ENCODE results near the gene TRO. TPM values are rescaled to one million over a fixed set of nuclear protein-coding genes. Genes with fewer than 3 reads are reported as not detected.
A peak's percentile ranks its signal among the peaks of the same experiment; 100 is the strongest.

TRO gene, protein sequence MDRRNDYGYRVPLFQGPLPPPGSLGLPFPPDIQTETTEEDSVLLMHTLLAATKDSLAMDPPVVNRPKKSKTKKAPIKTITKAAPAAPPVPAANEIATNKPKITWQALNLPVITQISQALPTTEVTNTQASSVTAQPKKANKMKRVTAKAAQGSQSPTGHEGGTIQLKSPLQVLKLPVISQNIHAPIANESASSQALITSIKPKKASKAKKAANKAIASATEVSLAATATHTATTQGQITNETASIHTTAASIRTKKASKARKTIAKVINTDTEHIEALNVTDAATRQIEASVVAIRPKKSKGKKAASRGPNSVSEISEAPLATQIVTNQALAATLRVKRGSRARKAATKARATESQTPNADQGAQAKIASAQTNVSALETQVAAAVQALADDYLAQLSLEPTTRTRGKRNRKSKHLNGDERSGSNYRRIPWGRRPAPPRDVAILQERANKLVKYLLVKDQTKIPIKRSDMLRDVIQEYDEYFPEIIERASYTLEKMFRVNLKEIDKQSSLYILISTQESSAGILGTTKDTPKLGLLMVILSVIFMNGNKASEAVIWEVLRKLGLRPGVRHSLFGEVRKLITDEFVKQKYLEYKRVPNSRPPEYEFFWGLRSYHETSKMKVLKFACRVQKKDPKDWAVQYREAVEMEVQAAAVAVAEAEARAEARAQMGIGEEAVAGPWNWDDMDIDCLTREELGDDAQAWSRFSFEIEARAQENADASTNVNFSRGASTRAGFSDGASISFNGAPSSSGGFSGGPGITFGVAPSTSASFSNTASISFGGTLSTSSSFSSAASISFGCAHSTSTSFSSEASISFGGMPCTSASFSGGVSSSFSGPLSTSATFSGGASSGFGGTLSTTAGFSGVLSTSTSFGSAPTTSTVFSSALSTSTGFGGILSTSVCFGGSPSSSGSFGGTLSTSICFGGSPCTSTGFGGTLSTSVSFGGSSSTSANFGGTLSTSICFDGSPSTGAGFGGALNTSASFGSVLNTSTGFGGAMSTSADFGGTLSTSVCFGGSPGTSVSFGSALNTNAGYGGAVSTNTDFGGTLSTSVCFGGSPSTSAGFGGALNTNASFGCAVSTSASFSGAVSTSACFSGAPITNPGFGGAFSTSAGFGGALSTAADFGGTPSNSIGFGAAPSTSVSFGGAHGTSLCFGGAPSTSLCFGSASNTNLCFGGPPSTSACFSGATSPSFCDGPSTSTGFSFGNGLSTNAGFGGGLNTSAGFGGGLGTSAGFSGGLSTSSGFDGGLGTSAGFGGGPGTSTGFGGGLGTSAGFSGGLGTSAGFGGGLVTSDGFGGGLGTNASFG (N-terminal part only)
- 1 to 10 TPM; 5.9 to 7.9 TPM for total RNA-seq

DNA sequence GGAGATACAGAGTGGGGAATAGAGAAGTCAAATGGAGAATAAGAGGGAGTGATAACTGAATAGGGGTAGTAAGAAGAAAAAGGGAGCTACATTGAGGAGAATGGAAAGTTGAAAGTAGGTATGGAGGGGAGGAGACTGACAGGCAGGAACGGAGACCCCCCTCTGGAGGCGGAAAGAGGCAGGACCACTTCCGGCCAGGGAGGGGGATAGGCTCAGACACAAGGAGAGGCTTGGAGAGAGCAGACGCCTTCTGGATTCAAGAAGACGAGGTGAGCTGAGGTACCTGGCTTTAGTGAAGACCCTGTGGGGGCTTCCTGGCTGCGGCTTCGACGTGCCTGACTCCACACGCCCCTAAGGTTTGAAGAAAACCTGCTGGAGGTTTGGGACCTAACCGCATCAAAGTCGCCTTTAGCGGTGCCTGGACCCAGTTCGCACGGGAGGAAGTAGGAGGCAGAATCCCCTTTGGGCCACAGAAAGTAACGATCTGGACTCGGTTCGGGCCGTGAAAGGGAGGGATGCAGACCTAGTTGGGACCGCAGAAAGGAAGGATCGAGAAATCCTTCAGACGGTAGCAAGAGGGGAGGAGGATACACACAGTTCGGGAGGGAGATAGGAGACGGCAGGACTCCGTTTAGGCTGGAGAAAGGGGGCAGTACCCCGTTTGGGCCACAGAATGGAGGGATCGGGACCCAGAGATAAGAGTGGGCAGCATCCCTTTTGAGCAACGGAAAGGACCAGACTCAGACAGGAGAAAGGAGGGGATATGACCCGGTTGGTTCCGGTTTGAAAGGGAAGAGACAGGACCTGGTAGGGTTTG lies at the start of gene TRO:
Gene TRO (plus strand): TSS at position 215 of the 817 bp plus-strand sequence. CDS start 1,423 bp downstream, outside the sequence.
- H3K4me1 Mint-ChIP-seq = no peaks in the 10 kb centered on the region
- peak; percentile 12 for DNase-seq
- H3K27ac Mint-ChIP-seq = peak within 1 kb of the TSS; percentile 30
- H3K4me3 Mint-ChIP-seq = peak within 1 kb of the TSS; percentile 89
- no peaks in the 10 kb centered on the region for H3K27me3 Mint-ChIP-seq
- no peaks in the 10 kb centered on the region for H3K36me3 Mint-ChIP-seq
- no peaks in the 10 kb centered on the region for H3K9me3 Mint-ChIP-seq

GRCh38 chrX:54885740-54886139 lies 34.9 kb upstream of the TRO start:
- Mint-ChIP-seq H3K36me3 (no peaks in the 10 kb centered on the region), H3K4me1 (no peaks in the 10 kb centered on the region), H3K4me3 (no peak overlapping the region), H3K27ac (no peak overlapping the region), H3K27me3 (peaks cover 8% of the 10 kb centered on the region), H3K9me3 (no peaks in the 10 kb centered on the region)
- no peak for DNase-seq

DNA sequence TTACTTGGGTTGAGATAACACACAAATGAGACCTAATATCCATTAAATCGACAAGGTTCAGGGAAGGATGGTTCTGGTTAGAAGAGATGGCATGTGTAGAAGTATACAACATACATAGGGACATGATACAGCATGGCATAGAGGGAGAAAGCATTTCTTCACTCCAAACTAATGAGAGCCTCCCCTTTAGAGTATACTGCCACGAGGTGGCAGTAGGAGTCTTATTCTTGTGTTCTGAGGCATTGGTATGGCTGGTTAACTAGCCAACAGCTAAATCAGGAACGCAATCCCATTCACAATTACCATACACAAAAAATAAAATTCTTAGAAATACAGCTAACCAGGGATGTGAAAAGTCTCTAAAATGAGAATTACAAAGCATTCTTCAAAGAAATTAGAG lies 29.1 kb upstream of the TRO start:
- no peak overlapping the region for H3K4me3 Mint-ChIP-seq
- no peaks in the 10 kb centered on the region for H3K9me3 Mint-ChIP-seq
- DNase-seq = peak; percentile 2
- no peaks in the 10 kb centered on the region for H3K36me3 Mint-ChIP-seq
- no peak overlapping the region for H3K27ac Mint-ChIP-seq
- H3K4me1 Mint-ChIP-seq = no peaks in the 10 kb centered on the region
- peaks cover 5% of the 10 kb centered on the region for H3K27me3 Mint-ChIP-seq

GRCh38 chrX:54894159-54894558 lies 26.5 kb upstream of the TRO start:
- no peak overlapping the region for H3K4me3 Mint-ChIP-seq
- no peaks in the 10 kb centered on the region for H3K4me1 Mint-ChIP-seq

DNA sequence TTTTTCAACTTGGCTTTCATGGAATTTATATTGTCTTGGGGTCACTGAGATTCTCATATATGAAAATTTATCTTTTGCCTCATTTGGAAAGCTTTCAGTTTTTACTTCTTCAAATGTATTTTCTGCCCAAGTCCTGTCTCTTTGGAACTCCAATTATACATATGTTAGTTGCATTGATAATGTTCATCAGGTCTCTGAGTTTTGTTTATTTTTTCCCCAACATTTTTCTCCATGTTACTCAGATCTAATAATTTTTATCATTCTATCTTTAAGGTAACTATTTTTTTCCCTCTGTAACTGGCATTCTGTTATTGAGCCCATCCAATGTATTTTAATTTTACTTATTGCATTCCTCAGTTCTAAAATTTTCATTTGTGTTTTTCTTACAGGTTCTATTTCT lies 10.7 kb upstream of the TRO start:
- H3K4me1 Mint-ChIP-seq = no peaks in the 10 kb centered on the region
- no peaks in the 10 kb centered on the region for H3K36me3 Mint-ChIP-seq
- no peak overlapping the region for H3K27ac Mint-ChIP-seq
- H3K9me3 Mint-ChIP-seq = peaks cover 1% of the 10 kb centered on the region
- no peaks in the 10 kb centered on the region for H3K27me3 Mint-ChIP-seq
- DNase-seq = no peak
- no peak overlapping the region for H3K4me3 Mint-ChIP-seq

More at GRCh38 chrX:54894159-54894558, 26.5 kb upstream of the TRO start:
- Mint-ChIP-seq H3K27ac (no peak overlapping the region), H3K27me3 (no peaks in the 10 kb centered on the region), H3K9me3 (no peaks in the 10 kb centered on the region), H3K36me3 (no peaks in the 10 kb centered on the region)
- DNase-seq = no peak

DNA sequence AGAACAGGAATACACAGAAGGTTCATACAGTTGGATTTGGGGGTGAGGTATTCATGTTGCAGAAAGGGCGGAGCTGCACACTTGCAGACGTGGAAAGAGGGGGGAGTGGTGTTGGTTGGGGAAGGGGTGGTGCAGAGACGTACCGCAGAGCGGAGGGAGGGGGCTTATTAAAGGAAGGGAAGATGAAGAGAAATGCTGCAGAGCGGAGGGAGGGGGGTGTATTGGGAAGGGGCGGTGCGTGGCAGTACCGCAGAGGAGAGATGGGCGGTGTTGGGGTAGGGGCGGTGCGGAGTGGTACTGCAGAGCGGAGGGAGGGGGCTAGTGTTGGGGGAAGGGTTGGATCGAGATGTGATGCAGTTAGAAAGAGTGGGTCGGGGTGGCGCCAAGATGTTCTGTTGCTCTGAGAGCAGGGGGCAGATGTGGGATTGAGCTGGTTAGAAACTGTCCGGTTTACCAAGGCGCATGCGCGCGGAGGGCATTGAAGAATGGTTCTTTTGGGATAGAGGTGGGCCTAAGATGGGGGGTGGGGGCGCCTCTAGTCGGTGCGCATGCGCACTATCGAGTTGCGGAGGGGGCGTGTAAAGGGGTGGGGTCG lies 900 bp downstream of the TRO start:
- Mint-ChIP-seq H3K4me3 (peak overlapping the region; percentile 89), H3K36me3 (no peaks in the 10 kb centered on the region), H3K27me3 (no peaks in the 10 kb centered on the region), H3K27ac (peak overlapping the region; percentile 20), H3K4me1 (no peaks in the 10 kb centered on the region), H3K9me3 (no peaks in the 10 kb centered on the region)
- DNase-seq = peak; percentile 54

DNA sequence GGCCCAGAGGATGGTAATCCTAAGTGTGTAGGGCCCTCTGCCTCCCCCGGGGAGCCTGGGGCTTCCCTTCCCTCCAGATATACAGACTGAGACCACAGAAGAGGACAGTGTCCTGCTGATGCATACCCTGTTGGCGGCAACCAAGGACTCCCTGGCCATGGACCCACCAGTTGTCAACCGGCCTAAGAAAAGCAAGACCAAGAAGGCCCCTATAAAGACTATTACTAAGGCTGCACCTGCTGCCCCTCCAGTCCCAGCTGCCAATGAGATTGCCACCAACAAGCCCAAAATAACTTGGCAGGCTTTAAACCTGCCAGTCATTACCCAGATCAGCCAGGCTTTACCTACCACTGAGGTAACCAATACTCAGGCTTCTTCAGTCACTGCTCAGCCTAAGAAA lies 1.9 kb downstream of the TRO start:
- no peaks in the 10 kb centered on the region for H3K9me3 Mint-ChIP-seq
- H3K27ac Mint-ChIP-seq = no peak overlapping the region
- H3K36me3 Mint-ChIP-seq = no peaks in the 10 kb centered on the region
- H3K27me3 Mint-ChIP-seq = no peaks in the 10 kb centered on the region
- no peaks in the 10 kb centered on the region for H3K4me1 Mint-ChIP-seq
- no peak overlapping the region for H3K4me3 Mint-ChIP-seq
- no peak for DNase-seq

DNA sequence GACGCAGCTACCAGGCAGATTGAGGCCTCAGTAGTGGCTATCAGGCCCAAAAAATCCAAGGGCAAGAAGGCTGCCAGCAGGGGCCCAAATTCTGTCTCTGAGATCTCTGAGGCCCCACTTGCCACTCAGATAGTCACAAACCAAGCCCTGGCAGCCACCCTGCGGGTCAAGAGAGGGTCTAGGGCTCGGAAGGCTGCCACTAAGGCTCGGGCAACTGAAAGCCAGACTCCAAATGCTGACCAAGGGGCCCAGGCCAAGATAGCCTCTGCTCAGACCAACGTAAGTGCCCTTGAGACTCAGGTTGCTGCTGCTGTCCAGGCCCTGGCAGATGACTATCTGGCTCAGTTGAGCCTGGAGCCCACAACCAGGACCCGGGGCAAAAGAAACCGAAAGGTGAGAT lies 2.8 kb downstream of the TRO start:
- H3K27ac Mint-ChIP-seq = no peak overlapping the region
- H3K4me1 Mint-ChIP-seq = no peaks in the 10 kb centered on the region
- no peak overlapping the region for H3K4me3 Mint-ChIP-seq
- no peak for DNase-seq
- H3K27me3 Mint-ChIP-seq = no peaks in the 10 kb centered on the region
- H3K9me3 Mint-ChIP-seq = no peaks in the 10 kb centered on the region
- no peaks in the 10 kb centered on the region for H3K36me3 Mint-ChIP-seq

- no peak overlapping the region for H3K4me3 Mint-ChIP-seq
These were observed 6.4 kb downstream of the TRO start for GRCh38 chrX:54926978-54927377.

GRCh38 chrX:54928876-54929275 lies 8.3 kb downstream of the TRO start:
- no peaks in the 10 kb centered on the region for H3K4me1 Mint-ChIP-seq
- H3K9me3 Mint-ChIP-seq = no peaks in the 10 kb centered on the region
- H3K27ac Mint-ChIP-seq = no peak overlapping the region
- H3K36me3 Mint-ChIP-seq = no peaks in the 10 kb centered on the region
- DNase-seq = no peak
- H3K27me3 Mint-ChIP-seq = no peaks in the 10 kb centered on the region
- H3K4me3 Mint-ChIP-seq = no peak overlapping the region

More at GRCh38 chrX:54926978-54927377, 6.4 kb downstream of the TRO start:
- Mint-ChIP-seq H3K4me1 (no peaks in the 10 kb centered on the region), H3K36me3 (no peaks in the 10 kb centered on the region), H3K27ac (no peak overlapping the region), H3K27me3 (no peaks in the 10 kb centered on the region), H3K9me3 (no peaks in the 10 kb centered on the region)
- DNase-seq = no peak

DNA sequence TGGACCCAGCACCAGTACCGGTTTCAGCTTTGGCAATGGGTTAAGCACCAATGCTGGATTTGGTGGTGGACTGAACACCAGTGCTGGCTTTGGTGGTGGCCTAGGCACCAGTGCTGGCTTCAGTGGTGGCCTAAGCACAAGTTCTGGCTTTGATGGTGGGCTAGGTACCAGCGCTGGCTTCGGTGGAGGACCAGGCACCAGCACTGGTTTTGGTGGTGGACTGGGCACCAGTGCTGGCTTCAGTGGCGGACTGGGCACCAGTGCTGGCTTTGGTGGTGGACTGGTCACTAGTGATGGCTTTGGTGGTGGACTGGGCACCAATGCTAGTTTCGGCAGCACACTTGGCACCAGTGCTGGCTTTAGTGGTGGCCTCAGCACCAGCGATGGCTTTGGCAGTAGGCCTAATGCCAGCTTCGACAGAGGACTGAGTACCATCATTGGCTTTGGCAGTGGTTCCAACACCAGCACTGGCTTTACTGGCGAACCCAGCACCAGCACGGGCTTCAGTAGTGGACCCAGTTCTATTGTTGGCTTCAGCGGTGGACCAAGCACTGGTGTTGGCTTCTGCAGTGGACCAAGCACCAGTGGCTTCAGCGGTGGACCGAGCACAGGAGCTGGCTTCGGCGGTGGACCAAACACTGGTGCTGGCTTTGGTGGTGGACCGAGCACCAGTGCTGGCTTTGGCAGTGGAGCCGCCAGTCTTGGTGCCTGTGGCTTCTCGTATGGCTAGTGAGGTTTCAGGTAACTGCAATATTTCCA lies 9.8 kb downstream of the TRO start:
- no peak overlapping the region for H3K4me3 Mint-ChIP-seq
- H3K27me3 Mint-ChIP-seq = no peaks in the 10 kb centered on the region
- no peak for DNase-seq
- no peak overlapping the region for H3K27ac Mint-ChIP-seq
- no peaks in the 10 kb centered on the region for H3K4me1 Mint-ChIP-seq
- H3K36me3 Mint-ChIP-seq = no peaks in the 10 kb centered on the region
- no peaks in the 10 kb centered on the region for H3K9me3 Mint-ChIP-seq

DNA sequence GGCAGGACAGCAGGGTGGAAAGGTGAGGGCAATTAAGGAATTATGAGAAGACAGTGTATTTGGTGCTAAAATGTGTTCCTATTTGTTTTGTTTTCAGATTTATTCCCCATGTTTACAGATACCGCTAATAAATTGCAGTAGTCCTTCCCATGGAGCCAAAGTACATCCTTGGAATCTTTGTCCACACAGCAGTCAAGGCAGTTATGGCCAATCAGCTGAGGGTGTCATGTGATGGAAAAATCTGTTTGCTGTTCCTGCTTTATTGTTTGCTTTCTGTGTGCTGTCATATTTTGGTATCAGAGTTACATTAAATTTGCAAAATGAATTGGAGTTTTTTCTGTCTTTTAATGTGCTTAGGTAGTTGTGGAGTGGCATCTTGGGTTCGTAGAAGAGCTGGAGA lies 10.5 kb downstream of the TRO start:
- H3K9me3 Mint-ChIP-seq = no peaks in the 10 kb centered on the region
- no peaks in the 10 kb centered on the region for H3K36me3 Mint-ChIP-seq
- H3K4me3 Mint-ChIP-seq = no peak overlapping the region
- no peak overlapping the region for H3K27ac Mint-ChIP-seq
- no peaks in the 10 kb centered on the region for H3K4me1 Mint-ChIP-seq
- H3K27me3 Mint-ChIP-seq = no peaks in the 10 kb centered on the region
- no peak for DNase-seq

DNA sequence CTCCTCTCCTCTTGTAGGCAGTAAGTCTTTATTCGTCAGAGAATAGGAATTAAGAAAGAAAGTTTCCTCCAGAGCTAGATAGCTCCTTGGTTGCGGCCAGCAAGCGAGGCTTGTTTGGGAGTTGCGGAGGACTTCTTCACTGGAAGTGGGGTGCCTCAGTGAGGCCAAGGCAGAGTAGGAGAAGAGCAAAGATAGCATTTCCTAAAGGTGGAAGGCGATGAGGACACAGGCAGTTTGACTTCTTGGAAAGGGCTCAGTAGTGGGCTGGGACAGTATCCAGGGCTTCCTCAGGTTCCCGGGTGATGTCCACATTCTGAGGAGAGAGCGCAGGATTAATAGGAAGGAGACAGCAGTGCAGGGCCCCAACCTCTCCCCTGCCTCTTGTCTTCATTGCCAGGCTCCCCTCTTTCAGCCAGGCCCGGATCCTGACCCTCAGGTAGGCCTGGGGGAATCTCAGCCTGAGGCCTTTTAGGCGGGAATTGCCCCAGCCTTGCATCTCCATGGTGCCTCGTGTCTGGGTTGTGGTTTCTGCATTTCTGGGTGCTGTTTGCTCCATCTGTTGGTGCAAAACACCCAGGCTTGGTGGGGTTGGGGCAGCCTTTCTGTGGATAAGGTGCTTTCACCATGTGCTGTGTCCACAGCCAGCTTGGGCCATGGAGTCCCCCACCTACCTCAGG lies 12.7 kb downstream of the TRO start:
- H3K4me3 Mint-ChIP-seq = no peak overlapping the region

More for the DNA sequence above, 12.7 kb downstream of the TRO start:
- Mint-ChIP-seq H3K36me3 (no peaks in the 10 kb centered on the region), H3K27me3 (no peaks in the 10 kb centered on the region), H3K4me1 (no peaks in the 10 kb centered on the region), H3K27ac (no peak overlapping the region), H3K9me3 (no peaks in the 10 kb centered on the region)
- no peak for DNase-seq

Measured in activated naive CD8-positive, alpha-beta T cell treated with anti-CD3 and anti-CD28 coated beads for 36 hours (primary cell).